Nephron progenitor cell (in vitro differentiated cells): ENCODE results near the gene U2AF1L4.

Experiments
- DNase-seq: peaks from one replicate; pipeline ENCODE4 v3.0.0; 2021
- H3K27ac Mint-ChIP-seq: 2 replicates; pipeline ENCODE4 v1.8.0; 2021; ENCODE audit warnings: mild to moderate bottlenecking, moderate library complexity, mixed read lengths
- H3K27me3 Mint-ChIP-seq: 2 replicates; pipeline ENCODE4 v1.8.0; 2021; ENCODE audit warnings: mild to moderate bottlenecking, low read depth, mixed read lengths; ENCODE audit not compliant: poor library complexity
- H3K36me3 Mint-ChIP-seq: 2 replicates; pipeline ENCODE4 v1.8.0; 2021; ENCODE audit warnings: low read depth, mixed read lengths
- H3K4me1 Mint-ChIP-seq: 2 replicates; pipeline ENCODE4 v1.8.0; 2021; ENCODE audit warnings: mixed read lengths
- H3K4me3 Mint-ChIP-seq: 2 replicates; pipeline ENCODE4 v1.8.0; 2021; ENCODE audit warnings: mild to moderate bottlenecking, moderate library complexity, mixed read lengths
- H3K9me3 Mint-ChIP-seq: 2 replicates; pipeline ENCODE4 v1.8.0; 2021; ENCODE audit warnings: mild to moderate bottlenecking, moderate library complexity, mixed read lengths
- CTCF ChIP-seq: fragments of 200-600 bp; sonication (generic); IDR thresholded peaks from 2 replicates; pipeline ENCODE4 v1.5.0; 2021; ENCODE audit warnings: antibody characterized with exemption

Gene U2AF1L4

GRCh38 chr19:35722461-35722860 lies 22.8 kb downstream of the U2AF1L4 start:
- peaks cover 3% of the 10 kb centered on the region for H3K27me3 Mint-ChIP-seq
- H3K4me1 Mint-ChIP-seq = peaks cover 15% of the 10 kb centered on the region
- H3K27ac Mint-ChIP-seq = no peak overlapping the region
- H3K9me3 Mint-ChIP-seq = no peaks in the 10 kb centered on the region
- no peak overlapping the region for H3K4me3 Mint-ChIP-seq
- H3K36me3 Mint-ChIP-seq = peaks cover 24% of the 10 kb centered on the region
- no peak for DNase-seq
- TF ChIP-seq CTCF = no peak

GRCh38 chr19:35721374-35721773 lies 23.8 kb downstream of the U2AF1L4 start:
- Mint-ChIP-seq H3K27ac (no peak overlapping the region), H3K4me1 (peaks cover 20% of the 10 kb centered on the region), H3K36me3 (peaks cover 23% of the 10 kb centered on the region), H3K4me3 (no peak overlapping the region), H3K27me3 (peaks cover 9% of the 10 kb centered on the region), H3K9me3 (no peaks in the 10 kb centered on the region)
- DNase-seq = no peak
- no peak for TF ChIP-seq CTCF

- Mint-ChIP-seq H3K27me3 (peaks cover 13% of the 10 kb centered on the region), H3K9me3 (no peaks in the 10 kb centered on the region)
- DNase-seq = no peak
Observed at GRCh38 chr19:35720648-35721047, 24.6 kb downstream of the U2AF1L4 start.

GRCh38 chr19:35720163-35720524 lies 25.1 kb downstream of the U2AF1L4 start:
- H3K9me3 Mint-ChIP-seq = no peaks in the 10 kb centered on the region
- no peak for TF ChIP-seq CTCF
- peak overlapping the region; percentile 24 for H3K4me3 Mint-ChIP-seq
- no peak overlapping the region for H3K27ac Mint-ChIP-seq
- H3K27me3 Mint-ChIP-seq = peaks cover 13% of the 10 kb centered on the region
- H3K36me3 Mint-ChIP-seq = peaks cover 16% of the 10 kb centered on the region
- peaks cover 27% of the 10 kb centered on the region for H3K4me1 Mint-ChIP-seq
- no peak for DNase-seq

More at GRCh38 chr19:35720648-35721047, 24.6 kb downstream of the U2AF1L4 start:
- H3K4me3 Mint-ChIP-seq = no peak overlapping the region
- no peak for TF ChIP-seq CTCF
- H3K36me3 Mint-ChIP-seq = peaks cover 16% of the 10 kb centered on the region
- peaks cover 27% of the 10 kb centered on the region for H3K4me1 Mint-ChIP-seq
- H3K27ac Mint-ChIP-seq = no peak overlapping the region

- Mint-ChIP-seq H3K4me3 (peak overlapping the region; percentile 93), H3K4me1 (peaks cover 33% of the 10 kb centered on the region), H3K36me3 (peaks cover 16% of the 10 kb centered on the region), H3K9me3 (no peaks in the 10 kb centered on the region), H3K27me3 (peaks cover 16% of the 10 kb centered on the region), H3K27ac (no peak overlapping the region)
- TF ChIP-seq CTCF = no peak
- no peak for DNase-seq
Observed at GRCh38 chr19:35719402-35720162, 25.6 kb downstream of the U2AF1L4 start.
